ENCODE results near the gene IRF2BP2.

IRF2BP2 gene

GRCh38 chr1:234631721-234632125, 21.7 kb upstream of the IRF2BP2 start:
- Histone ChIP-seq H3K36me3 (no peaks in the 10 kb centered on the region), H3K4me1 (no peaks in the 10 kb centered on the region), H3K27me3 (no peaks in the 10 kb centered on the region), H3K9me3 (no peaks in the 10 kb centered on the region), H3K4me3 (ENCODE audit: low read depth, low read length) (no peak overlapping the region)
- TF ChIP-seq CTCF (IDR thresholded peaks at IDR 0.05; ENCODE audit: low read depth, low read length) = no peak
- no peak for DNase-seq

- H3K4me3 ChIP-seq (ENCODE audit: low read depth, low read length) = no peak overlapping the region
- no peak for TF ChIP-seq CTCF (IDR thresholded peaks at IDR 0.05; ENCODE audit: low read depth, low read length)
- H3K36me3 ChIP-seq = no peaks in the 10 kb centered on the region
- no peaks in the 10 kb centered on the region for H3K9me3 ChIP-seq
- peaks cover 2% of the 10 kb centered on the region; the same call in 1 of the 2 replicates for H3K4me1 ChIP-seq
- DNase-seq = no peak
- no peaks in the 10 kb centered on the region for H3K27me3 ChIP-seq
Observed at GRCh38 chr1:234629026-234629425, 19.0 kb upstream of the IRF2BP2 start.

GRCh38 chr1:234628089-234628488, 18.1 kb upstream of the IRF2BP2 start:
- TF ChIP-seq CTCF (IDR thresholded peaks at IDR 0.05; ENCODE audit: low read depth, low read length) = no peak
- Histone ChIP-seq H3K36me3 (no peaks in the 10 kb centered on the region), H3K4me3 (ENCODE audit: low read depth, low read length) (no peak overlapping the region), H3K4me1 (peaks cover 8% of the 10 kb centered on the region), H3K27me3 (no peaks in the 10 kb centered on the region), H3K9me3 (no peaks in the 10 kb centered on the region)
- DNase-seq = no peak

GRCh38 chr1:234627009-234627950, 17.3 kb upstream of the IRF2BP2 start:
- Histone ChIP-seq H3K4me3 (ENCODE audit: low read depth, low read length) (no peak overlapping the region), H3K9me3 (no peaks in the 10 kb centered on the region), H3K27me3 (no peaks in the 10 kb centered on the region), H3K4me1 (peaks cover 9% of the 10 kb centered on the region), H3K36me3 (no peaks in the 10 kb centered on the region)
- no peak for TF ChIP-seq CTCF (IDR thresholded peaks at IDR 0.05; ENCODE audit: low read depth, low read length)
- DNase-seq = no peak

DNA sequence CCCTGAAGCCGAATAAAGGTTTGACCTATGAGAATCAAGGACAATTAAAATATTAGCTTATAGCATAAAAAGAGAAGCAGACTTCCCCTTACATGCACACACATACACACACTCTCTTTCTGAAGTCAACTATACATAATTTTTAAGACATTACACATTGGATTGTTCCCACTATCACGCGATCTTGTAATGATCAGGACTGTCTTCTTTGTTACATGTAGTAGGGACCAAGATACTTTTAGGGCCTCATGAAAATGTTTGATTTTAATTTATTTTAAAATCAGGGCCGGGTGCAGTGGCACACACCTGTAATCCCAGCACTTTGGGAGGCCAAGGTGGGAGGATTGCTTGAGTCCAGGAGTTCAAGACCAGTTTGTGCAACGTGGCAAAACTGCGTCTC, 16.4 kb upstream of the IRF2BP2 start:
- H3K4me1 ChIP-seq = peaks cover 12% of the 10 kb centered on the region
- no peaks in the 10 kb centered on the region for H3K36me3 ChIP-seq
- DNase-seq = no peak
- H3K4me3 ChIP-seq (ENCODE audit: low read depth, low read length) = no peak overlapping the region
- no peaks in the 10 kb centered on the region for H3K9me3 ChIP-seq
- H3K27me3 ChIP-seq = no peaks in the 10 kb centered on the region
- no peak for TF ChIP-seq CTCF (IDR thresholded peaks at IDR 0.05; ENCODE audit: low read depth, low read length)

GRCh38 chr1:234624724-234625117, 14.7 kb upstream of the IRF2BP2 start:
- TF ChIP-seq CTCF (IDR thresholded peaks at IDR 0.05; ENCODE audit: low read depth, low read length) = no peak
- no peak overlapping the region for H3K4me3 ChIP-seq (ENCODE audit: low read depth, low read length)
- no peak for DNase-seq
- H3K4me1 ChIP-seq = peaks cover 12% of the 10 kb centered on the region
- H3K9me3 ChIP-seq = no peaks in the 10 kb centered on the region
- no peaks in the 10 kb centered on the region for H3K36me3 ChIP-seq
- H3K27me3 ChIP-seq = no peaks in the 10 kb centered on the region

Measured in BE2C (cell line).